B cell (primary cell): ENCODE data around the gene LMAN2. TPM values are rescaled to one million over a fixed set of nuclear protein-coding genes. Genes with fewer than 3 reads are reported as not detected.
A peak's percentile ranks its signal among the peaks of the same experiment; 100 is the strongest.

Source experiments
- ATAC-seq: fragments of 200-7000 bp; cut with Tn5 transposase; one replicate; pipeline ENCODE4 v1.10.0; 2021; ENCODE audit warnings: low read depth, mild to moderate bottlenecking, moderate number of reproducible peaks, moderate library complexity
- CTCF ChIA-PET: fragments of 350-600 bp; sonication (Branson Sonifier 250); formaldehyde crosslinking; loops from one replicate; lab custom pipeline; 2021; ENCODE audit warnings: antibody characterized with exemption, inconsistent platforms; lab: Charles Lee
- POLR2A ChIA-PET: fragments of 350-600 bp; sonication (Branson Sonifier 250); formaldehyde crosslinking; loops from one replicate; lab custom pipeline; 2021; ENCODE audit warnings: antibody characterized with exemption; lab: Charles Lee
- DNase-seq: peaks from one replicate; pipeline ENCODE4 v3.0.0; 2013
- H2AFZ ChIP-seq: 2 replicates; pipeline ENCODE4 v1.6.1; 2012; ENCODE audit warnings: mild to moderate bottlenecking, low read depth, low read length; ENCODE audit not compliant: insufficient read depth, poor library complexity, severe bottlenecking
- H3K27ac ChIP-seq, 2 donors: 1 replicate in 1 of 2; 2 replicates in 1 of 2; pipeline ENCODE4 v1.5.1; 2012 to 2013; ENCODE audit warnings: low read length in 2 of 2, mild to moderate bottlenecking in 2 of 2, moderate library complexity in 1 of 2
- H3K27me3 ChIP-seq, 4 experiments: fragments of 200-600 bp in 1 of 4; sonication (generic) in 1 of 4; replicated peaks in 1 of 4; 1 replicate in 2 of 4; 2 replicates in 2 of 4; pipeline versions ENCODE4 v1.6.1 to v1.7.0; 2013 to 2016; ENCODE audit warnings: low read length in 3 of 4, mild to moderate bottlenecking in 2 of 4, mixed read lengths in 1 of 4, moderate library complexity in 1 of 4; ENCODE audit not compliant: insufficient read depth in 4 of 4, control insufficient read depth in 3 of 4; ENCODE audit errors: control extremely low read depth in 1 of 4
- H3K36me3 ChIP-seq, 2 experiments: replicated peaks in 1 of 2; 1 replicate in 1 of 2; 2 replicates in 1 of 2; pipeline versions ENCODE4 v1.6.1 to v1.7.1; 2013; ENCODE audit warnings: low read length in 1 of 2; ENCODE audit not compliant: insufficient read depth in 2 of 2, control insufficient read depth in 1 of 2; ENCODE audit errors: control extremely low read depth in 1 of 2, extremely low read depth in 1 of 2
- H3K4me1 ChIP-seq, 2 donors: fragments of 200-600 bp in 1 of 2; sonication (generic) in 1 of 2; 1 replicate in 1 of 2; 2 replicates in 1 of 2; pipeline versions ENCODE4 v1.5.1 to v1.6.1; 2013 to 2017; ENCODE audit warnings: low read length in 2 of 2; ENCODE audit not compliant: control insufficient read depth in 2 of 2, insufficient read depth in 2 of 2
- H3K4me2 ChIP-seq: replicated peaks from 2 replicates; pipeline ENCODE3; 2012; ENCODE audit warnings: mild to moderate bottlenecking, low read depth, low read length; ENCODE audit not compliant: poor library complexity, severe bottlenecking
- H3K4me3 ChIP-seq, 5 experiments: fragments of 200-600 bp in 1 of 5; sonication (generic) in 1 of 5; 1 replicate in 3 of 5; 2 replicates in 2 of 5; pipeline versions ENCODE4 v1.5.1 to v1.7.0; 2011 to 2016; ENCODE audit warnings: low read length in 4 of 5, mild to moderate bottlenecking in 4 of 5, low read depth in 2 of 5, control low read depth in 1 of 5, moderate library complexity in 1 of 5; ENCODE audit not compliant: insufficient read depth in 1 of 5; ENCODE audit errors: control extremely low read depth in 1 of 5, extremely low read depth in 1 of 5
- H3K79me2 ChIP-seq: fragments of 200-600 bp; sonication (generic); one replicate; pipeline ENCODE4 v1.6.0; 2016; ENCODE audit warnings: low read length; ENCODE audit not compliant: control insufficient read depth, insufficient read depth
- H3K9ac ChIP-seq: fragments of 200-600 bp; sonication (generic); 2 replicates; pipeline ENCODE4 v1.6.1; 2017; ENCODE audit warnings: mild to moderate bottlenecking, low read length, moderate library complexity
- H3K9me3 ChIP-seq, 3 donors: one replicate each; pipeline versions ENCODE4 v1.6.1 to v1.7.1; 2013; ENCODE audit warnings: low read length in 2 of 3; ENCODE audit not compliant: control insufficient read depth in 2 of 3, insufficient read depth in 1 of 3; ENCODE audit errors: control extremely low read depth in 1 of 3
- H4K20me1 ChIP-seq: 2 replicates; pipeline ENCODE4 v1.6.0; 2012; ENCODE audit warnings: mild to moderate bottlenecking, low read length; ENCODE audit not compliant: insufficient read depth, control insufficient read depth, poor library complexity, severe bottlenecking
- H3K27ac Mint-ChIP-seq: one replicate; pipeline ENCODE4 v1.8.0; 2021; ENCODE audit warnings: mixed read lengths
- H3K27me3 Mint-ChIP-seq: one replicate; pipeline ENCODE4 v1.8.0; 2021; ENCODE audit warnings: mixed read lengths
- H3K4me1 Mint-ChIP-seq: one replicate; pipeline ENCODE4 v1.8.0; 2021; ENCODE audit warnings: mixed read lengths
- H3K4me3 Mint-ChIP-seq: one replicate; pipeline ENCODE4 v1.8.0; 2021; ENCODE audit warnings: mixed read lengths
- H3K9me3 Mint-ChIP-seq: one replicate; pipeline ENCODE4 v1.8.0; 2022; ENCODE audit warnings: mixed read lengths; ENCODE audit not compliant: insufficient read depth
- CTCF ChIP-seq: fragments of 200-600 bp; IDR thresholded peaks from one replicate; pipeline ENCODE4 v1.8.0; 2022; ENCODE audit warnings: antibody characterized with exemption, mild to moderate bottlenecking
- EZH2 ChIP-seq: IDR thresholded peaks from 2 replicates; pipeline ENCODE4 v1.6.1; 2012; ENCODE audit warnings: borderline replicate concordance, low read depth, mild to moderate bottlenecking, moderate library complexity, low read length; ENCODE audit not compliant: insufficient read depth, poor library complexity, severe bottlenecking
- WGBS: methylation state at CpG from one replicate; pipeline ENCODE4 v1.1.5; 2013; ENCODE audit warnings: missing lambda C conversion rate; ENCODE audit not compliant: insufficient coverage; 5-methylcytosine and 5-hydroxymethylcytosine counted together
- intact Hi-C: fragments of 100-400 bp; cut with micrococcal nuclease; formaldehyde crosslinking; loops from one replicate; pipeline ENCODE4 v1.10.0; 2022
- polyA plus RNA-seq: library from polyadenylated mRNA; depleted of rRNA; stranded (reverse); fragments of >200 nt; gene quantifications from 2 replicates; pipeline ENCODE4 v1.2.3, GENCODE V29; 2012
- total RNA-seq, 2 donors: library from RNA; stranded (reverse); fragments of 120-200 nt in 1 of 2; gene quantifications; 1 replicate in 1 of 2; 2 replicates in 1 of 2; pipeline versions ENCODE4 v1.2.3 to v1.2.4, GENCODE V29; 2013 to 2022

The LMAN2 gene
- total and polyA plus RNA-seq, 2 donors (not counting 1 experiment from before 2014, with no cell fraction given): 99.4 to 123 TPM

- WGBS: 86% methylated on average over 5 of the region's 5 CpGs
- H3K4me1 Mint-ChIP-seq: peaks cover 53% of the 10 kb centered on the region
These were observed 1.7 kb downstream of the LMAN2 start for GRCh38 chr5:177349762-177350161.

DNA sequence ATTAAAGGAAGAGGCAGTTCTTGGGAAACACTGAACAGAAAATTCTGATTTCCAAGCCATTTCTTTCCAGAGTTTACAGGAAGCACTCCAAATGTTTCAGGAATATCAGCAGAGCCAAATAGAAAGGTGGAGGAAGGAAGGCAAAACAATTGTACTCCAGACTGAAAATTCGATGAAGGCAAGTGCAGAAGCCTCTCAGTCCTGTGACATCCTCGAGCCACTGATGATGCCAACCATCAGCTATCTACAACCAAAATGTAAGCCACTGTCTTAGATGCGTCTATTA is 2.2 kb downstream of the LMAN2 start:
- POLR2A ChIA-PET: interaction anchor here (0.9 kb wide), 1 partner anchor 36 kb away, joined by 5 read pairs; no protein-coding TSS in a partner anchor
- Histone ChIP-seq H3K27me3 (no peaks in the 10 kb centered on the region), H3K9ac (no peak overlapping the region), H3K79me2 (peaks cover 68% of the 10 kb centered on the region), H2AFZ (no peak overlapping the region), H3K4me3 (no peak overlapping the region), H4K20me1 (peaks cover 22% of the 10 kb centered on the region), H3K4me2 (no peak overlapping the region), H3K27ac (no peak overlapping the region), H3K36me3 (peaks cover 5 to 27% of the 10 kb centered on the region in 2 experiments), H3K9me3 (no peaks in the 10 kb centered on the region), H3K4me1 (peaks cover 24 to 30% of the 10 kb centered on the region in 2 donors)
- intact Hi-C loops: no loop called here
- Mint-ChIP-seq H3K27me3 (no peaks in the 10 kb centered on the region), H3K4me3 (peak overlapping the region; percentile 96), H3K27ac (no peak overlapping the region), H3K9me3 (no peaks in the 10 kb centered on the region), H3K4me1 (peaks cover 48% of the 10 kb centered on the region)
- DNase-seq (no peak), ATAC-seq (no peak)
- WGBS: 80% methylated on average over 2 of the region's 3 CpGs
- TF ChIP-seq EZH2 (no peak), CTCF (no peak)
- CTCF ChIA-PET: interaction anchor here (1.2 to 1.3 kb wide), 2 partner anchors 22 to 238 kb away, joined by 4 read pairs; no protein-coding TSS in a partner anchor

More at GRCh38 chr5:177349762-177350161, 1.7 kb downstream of the LMAN2 start:
- ATAC-seq (no peak), DNase-seq (no peak)
- no peak for TF ChIP-seq EZH2
- no peak for TF ChIP-seq CTCF
- no peak overlapping the region for H3K9ac ChIP-seq
- CTCF ChIA-PET: interaction anchor here (1.7 kb wide), 1 partner anchor 32 kb away, joined by 3 read pairs; no protein-coding TSS in a partner anchor
- no peak overlapping the region for H3K27ac ChIP-seq
- intact Hi-C loops: loop anchor here (2.0 kb wide), 1 partner anchor 251 kb away; the partner anchor contains the start of gene B4GALT7
- H3K36me3 ChIP-seq: peaks cover 5 to 27% of the 10 kb centered on the region in 2 experiments
- no peaks in the 10 kb centered on the region for H3K27me3 ChIP-seq
- Mint-ChIP-seq H3K4me3 (peak overlapping the region; percentile 96), H3K27me3 (no peaks in the 10 kb centered on the region), H3K27ac (peak overlapping the region; percentile 83), H3K9me3 (no peaks in the 10 kb centered on the region)
- no peak overlapping the region for H2AFZ ChIP-seq
- H3K4me1 ChIP-seq: peaks cover 24 to 30% of the 10 kb centered on the region in 2 donors
- POLR2A ChIA-PET: no interaction called here
- no peak overlapping the region for H3K4me3 ChIP-seq
- H3K9me3 ChIP-seq: no peaks in the 10 kb centered on the region
- H4K20me1 ChIP-seq: peaks cover 22% of the 10 kb centered on the region
- H3K4me2 ChIP-seq: peak overlapping the region; percentile 86
- H3K79me2 ChIP-seq: peaks cover 65% of the 10 kb centered on the region
